ENCODE measurements around the gene SLC38A3.

- no peak for TF ChIP-seq CTCF (IDR thresholded peaks at IDR 0.05)
- TF ChIP-seq POLR2A (IDR thresholded peaks at IDR 0.05) = no peak
These were observed 40.6 kb upstream of the SLC38A3 start for GRCh38 chr3:50164481-50164880.

All from esophagus squamous epithelium (tissue), 4 donors.